HG02938 (cell line): ENCODE results near the gene ARHGDIB.

ENCODE experiments used
- ATAC-seq: cut with Tn5 transposase; IDR thresholded peaks from one replicate; pipeline ENCODE4 v1.9.1; 2021; ENCODE audit warnings: mild to moderate bottlenecking, moderate library complexity; ENCODE audit not compliant: unreplicated experiment

ARHGDIB gene

DNA sequence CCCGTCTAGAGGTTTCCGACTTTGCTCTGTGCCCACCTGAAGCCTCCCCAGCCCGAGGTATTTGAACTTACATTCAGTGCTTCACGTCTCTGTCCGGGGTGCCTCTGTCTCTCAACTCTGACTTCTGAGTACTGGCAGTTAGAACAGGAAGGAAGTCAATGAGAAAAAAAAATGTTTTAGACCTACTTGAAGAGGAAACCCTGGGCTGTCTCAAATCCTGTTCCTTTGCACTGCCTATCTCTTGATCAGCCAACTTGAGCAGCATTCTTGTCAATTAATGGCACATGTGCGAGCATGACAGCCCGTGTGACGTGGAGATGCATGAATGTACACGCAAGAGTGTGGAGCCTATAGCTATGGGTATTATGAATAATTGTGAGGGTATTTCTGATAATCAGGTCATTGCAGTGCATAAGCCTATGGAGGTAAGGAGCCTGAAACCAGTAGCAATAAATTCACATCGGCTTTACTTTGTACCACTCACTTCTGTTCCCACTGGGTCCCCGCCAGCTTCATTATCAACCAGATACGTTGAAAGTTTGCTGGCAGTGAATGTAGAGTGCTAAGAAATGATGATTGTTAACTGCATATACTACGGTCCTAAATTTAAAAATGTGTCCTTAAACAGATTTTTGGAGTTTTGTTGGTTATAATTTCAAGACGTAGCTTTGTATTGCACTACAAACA, at the start of gene ARHGDIB:
Gene ARHGDIB (minus strand): TSS at position 136 of the 687 bp plus-strand sequence. CDS start 10,889 bp downstream, outside the sequence.
- ATAC-seq, result peak; percentile 68

- ATAC-seq, result peak; percentile 56
Observed at GRCh38 chr12:15011162-15011561, 49.8 kb upstream of the ARHGDIB start.

GRCh38 chr12:15007551-15007950, 46.1 kb upstream of the ARHGDIB start:
- no peak for ATAC-seq

DNA sequence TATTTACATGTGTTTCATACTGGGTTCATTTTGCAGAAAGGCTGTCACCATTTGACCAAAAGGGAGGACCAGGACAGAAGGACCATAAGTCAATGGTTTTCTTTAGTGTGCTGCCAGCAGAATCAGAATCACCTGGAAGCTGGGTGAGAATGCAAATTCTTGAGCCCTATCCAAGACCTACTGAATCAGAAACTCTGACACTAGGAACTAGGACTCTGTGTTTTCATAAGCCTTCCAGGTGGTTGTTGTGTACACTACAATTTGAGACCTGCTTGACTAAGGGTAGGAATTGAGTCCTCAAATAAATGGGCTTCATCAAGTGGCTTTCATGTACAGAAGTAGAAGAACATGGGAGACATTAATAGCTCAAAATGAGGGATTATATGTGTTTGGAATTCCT, 43.7 kb upstream of the ARHGDIB start:
- ATAC-seq, result no peak

- ATAC-seq, result no peak
Observed at GRCh38 chr12:15004421-15004820, 43.0 kb upstream of the ARHGDIB start.

DNA sequence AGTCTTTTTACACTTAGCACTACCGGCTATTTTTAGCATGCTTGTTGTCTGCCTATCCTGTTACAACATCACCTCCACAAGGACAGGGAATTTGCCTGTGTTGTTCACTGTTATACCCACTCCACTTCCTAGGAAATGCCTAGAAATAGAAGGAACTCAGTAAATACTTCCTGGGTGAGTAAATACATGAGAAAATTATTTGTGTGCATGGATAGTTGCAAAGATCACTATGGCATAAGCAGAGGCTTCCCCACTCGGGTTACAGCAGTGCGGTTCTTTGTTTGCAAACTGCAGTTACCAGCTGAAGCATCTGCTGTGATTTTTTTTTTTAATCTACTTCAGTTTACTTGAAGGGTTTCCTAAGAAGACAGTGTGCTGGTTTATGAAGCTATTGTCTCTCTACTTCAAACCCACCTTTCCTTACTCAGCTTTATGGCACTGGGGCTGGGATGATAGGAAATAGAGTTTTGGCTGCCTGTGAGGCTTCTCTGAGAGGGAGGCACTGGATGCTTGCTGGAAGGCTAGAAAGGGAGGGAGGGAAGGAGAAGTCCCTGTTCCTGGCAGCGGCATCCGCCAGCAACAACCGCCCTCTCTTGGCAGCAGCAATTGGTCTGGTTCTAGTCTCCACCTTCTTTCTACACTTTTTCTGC, 40.5 kb upstream of the ARHGDIB start:
- no peak for ATAC-seq

DNA sequence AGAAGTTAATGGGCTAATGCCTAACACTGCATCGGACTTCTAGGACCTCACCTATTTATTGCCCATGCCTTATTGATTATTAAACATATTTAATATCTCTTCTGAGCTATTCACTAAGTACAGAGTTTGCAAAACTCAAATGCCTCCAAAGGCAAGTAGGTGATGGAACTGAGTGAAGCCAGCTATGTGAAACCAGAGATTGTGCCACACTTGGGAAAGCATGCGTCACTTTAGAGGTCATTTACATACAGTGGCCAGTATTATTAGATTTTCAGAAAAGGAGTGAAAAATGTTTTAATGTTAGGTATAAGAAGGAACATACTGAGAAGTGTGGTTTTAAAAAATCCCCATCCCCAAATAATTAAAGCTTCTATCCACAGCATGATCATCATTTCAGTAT, 39.2 kb upstream of the ARHGDIB start:
- no peak for ATAC-seq

DNA sequence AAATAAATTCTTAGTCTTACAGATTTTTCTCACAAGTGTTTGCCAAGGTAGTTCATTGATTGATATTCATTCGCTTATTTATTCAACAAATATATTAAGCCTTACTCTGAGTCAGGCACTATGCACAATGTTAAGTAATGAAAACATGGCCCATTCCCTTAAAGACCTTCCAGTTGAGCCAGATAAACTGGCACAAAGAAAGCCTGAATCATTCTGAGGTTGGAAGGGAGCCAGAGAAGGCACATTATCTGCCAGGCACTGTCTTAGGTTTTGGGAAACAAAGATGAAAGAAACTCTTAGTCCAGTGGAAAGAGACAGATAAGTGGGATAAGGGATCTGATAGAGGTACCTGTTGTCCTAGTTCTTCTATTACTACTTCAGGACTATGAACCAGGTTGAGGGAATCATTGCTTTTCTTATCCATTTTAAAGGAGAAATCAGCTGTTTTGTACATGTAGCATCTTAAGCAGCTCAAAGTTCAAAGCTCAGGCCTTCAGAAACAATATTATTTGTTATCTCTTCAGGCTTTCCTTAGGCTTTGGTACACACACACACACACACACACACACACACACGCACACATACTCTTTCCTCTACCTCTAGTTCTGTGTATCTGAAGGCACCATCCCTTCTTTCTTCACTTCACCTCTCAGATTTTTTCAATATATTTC, 38.4 kb upstream of the ARHGDIB start:
- no peak for ATAC-seq

DNA sequence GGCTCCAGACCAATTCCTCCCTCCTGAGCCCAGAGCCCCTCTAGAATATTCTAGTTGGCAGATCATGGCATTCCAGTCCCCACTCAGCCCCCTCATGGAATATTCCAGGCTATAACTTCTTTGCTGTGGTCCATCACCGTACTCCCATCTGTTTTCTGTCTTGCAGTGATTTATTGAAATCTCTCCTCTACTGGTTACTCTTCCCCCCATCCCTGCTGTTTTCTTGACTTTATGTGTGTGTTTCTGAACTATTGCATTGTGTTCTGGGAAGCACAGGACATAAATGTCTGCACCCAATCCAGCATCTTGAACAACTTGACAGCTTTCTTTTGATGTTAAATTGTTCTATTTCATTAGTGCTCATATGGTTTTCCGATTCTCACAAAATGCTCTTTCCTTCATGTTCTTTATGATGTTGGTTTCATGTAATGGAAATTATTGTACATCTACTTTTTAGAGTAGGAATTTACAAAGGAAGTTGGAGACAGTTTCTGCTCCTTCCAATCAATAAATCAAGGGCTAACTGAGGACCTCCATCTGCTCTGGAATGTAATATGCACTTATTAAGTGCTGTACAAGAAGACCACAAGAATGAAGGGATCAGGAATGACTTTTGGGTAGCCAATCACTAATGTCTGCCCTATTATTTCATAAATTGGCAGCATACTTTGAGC, 37.8 kb upstream of the ARHGDIB start:
- no peak for ATAC-seq

GRCh38 chr12:14997998-14998397, 36.6 kb upstream of the ARHGDIB start:
- no peak for ATAC-seq

DNA sequence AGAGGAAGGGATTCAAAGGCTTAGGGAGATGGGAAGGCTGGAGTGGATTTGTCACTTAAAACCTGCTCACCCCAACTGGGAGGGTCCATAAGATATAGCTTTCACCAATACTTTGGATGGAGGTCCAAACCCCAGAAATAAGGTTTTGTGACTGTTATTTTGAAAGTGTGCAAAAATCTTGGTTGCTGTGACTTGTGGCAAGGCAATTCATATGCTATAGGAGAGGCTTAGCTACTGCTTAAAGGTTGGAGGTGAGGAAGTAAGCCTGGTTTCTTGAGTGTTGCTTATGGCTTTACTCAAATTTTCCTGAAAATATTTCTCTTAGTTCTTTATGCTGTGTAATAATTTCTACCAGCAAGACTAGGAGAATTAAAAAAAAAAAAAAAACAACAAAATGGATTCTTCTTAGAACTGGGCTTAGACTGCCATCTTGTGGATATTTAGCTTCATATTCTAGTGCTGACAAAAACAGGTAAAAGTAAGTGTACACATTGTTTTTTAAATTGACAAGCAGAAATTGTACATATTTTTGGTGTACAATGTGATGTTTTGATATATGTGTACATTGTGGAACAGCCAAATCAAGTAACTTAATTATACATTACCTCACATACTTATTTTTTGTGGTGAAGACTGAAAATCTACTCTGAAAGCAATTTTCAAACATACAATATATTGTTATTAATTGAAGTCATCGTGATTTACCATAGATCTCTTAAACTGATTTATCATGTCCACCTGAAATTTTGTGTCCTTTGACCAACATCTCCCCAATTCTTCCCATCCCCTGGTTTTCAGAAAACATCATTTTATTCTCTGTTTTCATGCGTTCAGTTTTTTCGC, 34.4 kb upstream of the ARHGDIB start:
- ATAC-seq, result no peak

DNA sequence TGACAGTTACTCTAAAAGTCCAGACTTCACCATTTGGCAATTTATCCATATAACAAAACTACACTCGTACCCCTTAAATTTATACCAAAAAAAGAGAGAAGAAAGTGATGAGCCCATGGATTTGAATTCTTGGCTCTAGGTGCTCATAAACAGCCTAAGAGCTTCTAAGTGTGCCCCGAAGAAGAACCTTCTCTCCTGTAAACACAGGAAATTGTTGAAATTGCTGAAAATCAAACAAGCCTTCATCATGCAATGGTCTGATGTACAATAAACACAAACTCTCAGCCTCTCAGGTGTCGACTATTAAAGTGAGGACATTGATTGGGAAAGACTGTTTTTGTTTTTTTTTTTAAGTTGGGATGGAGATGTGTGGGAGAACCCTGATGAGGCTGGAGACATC, 33.2 kb upstream of the ARHGDIB start:
- no peak for ATAC-seq

DNA sequence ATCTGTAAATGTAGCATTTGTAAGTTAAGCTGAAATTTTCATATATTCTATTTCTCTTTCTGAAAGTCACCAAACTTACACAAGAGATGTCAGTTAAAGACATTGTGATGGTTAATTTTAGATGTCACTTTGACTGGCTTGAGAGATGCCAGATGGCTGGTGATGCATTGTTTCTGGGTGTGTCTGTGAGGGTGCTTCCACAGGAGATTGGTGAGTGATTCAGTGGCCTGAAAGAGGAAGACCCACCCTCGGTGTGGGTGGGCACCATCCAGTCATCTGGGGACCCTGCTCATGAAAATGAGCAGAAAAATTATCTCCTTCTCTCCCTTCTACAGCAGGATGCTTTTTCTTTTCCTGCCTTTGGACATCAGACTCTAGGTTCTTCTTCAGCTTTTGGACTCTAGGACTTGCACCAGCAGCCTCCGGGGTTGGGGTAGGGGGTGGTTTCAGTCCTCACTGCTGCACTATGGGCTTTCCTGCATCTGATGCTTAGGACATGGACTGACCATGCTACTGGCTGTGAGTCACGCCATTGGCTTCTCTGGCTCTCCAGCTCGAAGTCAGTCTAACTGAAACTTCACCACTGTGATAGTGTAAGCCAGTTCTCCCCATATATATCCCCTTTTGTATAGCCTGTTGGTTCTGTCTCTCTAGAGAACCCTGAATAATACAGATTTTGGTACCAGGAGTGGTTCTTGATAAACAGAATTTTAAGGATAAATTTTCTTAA, 32.3 kb upstream of the ARHGDIB start:
- no peak for ATAC-seq

GRCh38 chr12:14993117-14993516, 31.7 kb upstream of the ARHGDIB start:
- no peak for ATAC-seq

DNA sequence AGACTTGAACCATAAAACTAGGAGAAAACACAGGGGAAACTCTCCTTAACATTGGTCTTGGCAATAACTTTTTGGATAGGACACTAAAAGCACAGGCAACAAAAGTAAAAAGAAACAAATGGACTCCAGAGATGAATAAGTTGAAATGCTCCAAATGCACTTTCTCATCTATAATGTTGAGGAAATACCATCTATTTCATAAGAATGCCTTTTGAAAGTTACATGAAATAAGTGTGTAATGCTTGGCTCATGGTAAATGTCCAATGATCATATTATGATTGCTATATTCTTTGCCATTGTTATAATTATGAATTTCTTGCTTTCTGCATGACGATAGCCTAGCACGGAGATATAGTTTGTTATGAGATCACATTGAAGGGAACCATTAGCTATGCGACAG, 31.3 kb upstream of the ARHGDIB start:
- ATAC-seq, result no peak

GRCh38 chr12:14991069-14991468, 29.7 kb upstream of the ARHGDIB start:
- ATAC-seq, result no peak

GRCh38 chr12:14989790-14990189, 28.4 kb upstream of the ARHGDIB start:
- no peak for ATAC-seq

DNA sequence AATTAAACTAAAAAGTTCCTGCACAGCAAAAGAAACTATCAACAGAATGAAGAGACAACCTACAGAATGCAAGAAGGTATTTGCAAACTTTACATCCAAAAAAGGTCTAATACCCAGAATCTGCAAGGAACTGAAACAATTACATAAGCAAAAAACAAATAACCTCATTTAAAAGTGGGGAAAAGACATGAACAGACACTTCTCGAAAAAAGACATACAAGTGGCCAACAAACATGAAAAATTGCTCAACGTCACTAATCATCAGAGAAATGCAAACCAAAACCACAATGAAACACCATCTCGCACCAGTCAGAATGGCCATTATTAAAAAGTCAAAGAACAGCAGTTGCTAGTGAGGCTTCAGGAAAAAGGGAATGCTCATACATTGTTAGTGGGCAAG, 26.6 kb upstream of the ARHGDIB start:
- no peak for ATAC-seq

DNA sequence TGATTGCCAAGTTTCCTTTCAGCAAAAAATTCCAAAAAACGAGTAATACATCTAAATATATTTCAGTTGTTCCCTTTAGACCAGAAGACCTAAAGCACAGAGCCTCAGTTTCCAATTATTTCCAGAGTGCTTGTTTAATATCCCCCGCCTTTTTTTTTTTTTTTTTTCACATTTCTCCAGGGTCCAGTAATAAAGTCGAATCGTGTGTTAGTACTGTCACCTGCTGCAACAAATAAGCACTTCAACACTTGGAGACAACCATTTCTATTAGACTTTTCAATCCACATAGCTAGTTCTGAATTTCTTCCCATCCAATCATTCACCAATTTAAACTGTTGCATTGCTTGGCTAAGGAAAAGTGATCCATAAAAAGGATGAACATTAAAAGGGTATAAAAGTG, 25.0 kb upstream of the ARHGDIB start:
- no peak for ATAC-seq

DNA sequence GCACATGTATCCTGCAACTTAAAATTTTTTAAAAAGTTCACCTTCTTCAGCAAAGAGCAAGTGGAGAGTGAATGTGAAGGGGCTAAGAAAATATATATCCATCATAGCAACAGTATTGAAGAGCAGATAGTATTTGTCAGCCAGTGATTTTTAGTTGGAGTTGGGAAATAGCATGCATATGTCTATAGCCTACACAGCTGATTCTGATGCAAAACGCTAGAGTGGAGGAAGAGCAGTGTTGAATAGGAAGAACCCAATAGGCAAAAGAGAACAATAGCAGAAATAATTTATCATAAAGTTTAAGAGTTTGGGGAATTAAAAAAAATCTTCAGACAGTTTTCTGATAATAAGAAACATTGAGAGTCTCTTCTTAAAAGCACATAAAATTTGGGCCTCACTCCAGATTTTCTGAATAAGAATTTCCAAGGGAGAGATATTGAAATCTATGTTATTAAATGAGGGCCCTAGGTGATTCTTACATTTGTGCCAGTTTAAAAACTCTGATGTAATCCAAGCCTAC, 23.4 kb upstream of the ARHGDIB start:
- ATAC-seq, result no peak
